HG03432 (cell line): ENCODE measurements around the gene DPP9.

Experiments used
- ATAC-seq: cut with Tn5 transposase; IDR thresholded peaks from one replicate; pipeline ENCODE4 v1.9.1; 2021; ENCODE audit warnings: mild to moderate bottlenecking, moderate library complexity; ENCODE audit not compliant: unreplicated experiment

DPP9 gene

DNA sequence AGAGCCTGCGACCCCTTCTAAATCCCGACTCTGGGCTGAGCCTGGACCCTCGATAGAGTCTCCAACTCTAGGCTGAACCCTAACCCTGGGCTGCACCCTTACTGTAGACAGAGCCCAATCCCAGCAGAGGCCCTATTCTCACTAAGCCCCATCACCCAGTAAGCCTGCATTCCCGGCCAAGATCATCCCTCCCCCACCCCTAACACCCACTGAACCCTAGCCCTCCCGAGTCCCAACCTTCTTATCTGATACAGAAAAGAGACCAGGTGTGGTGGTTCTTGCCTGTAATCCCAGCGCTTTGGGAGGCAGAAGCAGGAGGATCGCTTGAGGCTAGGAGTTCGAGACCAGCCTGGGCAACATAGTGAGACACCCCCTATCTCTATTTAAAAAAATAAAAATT is 86.9 kb downstream of the DPP9 start:
- no peak for ATAC-seq

DNA sequence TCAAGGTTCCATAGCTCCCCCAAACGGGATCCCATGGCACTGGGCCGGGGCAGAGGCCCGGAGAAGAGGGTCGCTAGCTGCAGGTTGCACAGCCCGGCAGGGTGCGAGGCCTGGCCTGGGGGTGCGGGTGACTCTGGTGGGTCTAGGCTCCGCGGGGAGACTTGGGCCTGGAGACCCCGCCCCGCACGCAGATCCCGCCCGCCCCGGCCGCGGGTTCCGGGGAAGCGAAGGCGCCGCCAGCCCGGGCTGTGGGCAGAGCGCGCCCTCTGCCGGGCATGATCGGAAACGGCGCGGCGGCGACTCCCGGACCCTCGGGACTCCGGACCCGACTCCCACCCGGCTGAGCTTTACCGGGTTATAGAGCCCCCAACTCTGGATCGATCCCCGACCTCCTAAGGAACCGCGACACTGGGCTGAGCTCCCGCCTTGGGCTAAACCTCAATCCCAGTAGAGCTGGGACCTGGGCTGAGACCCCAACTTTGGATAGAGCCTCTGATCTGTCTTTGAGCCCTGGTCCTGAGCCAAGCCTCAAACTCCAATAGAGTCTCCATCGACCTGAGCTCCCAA is 87.4 kb downstream of the DPP9 start:
- no peak for ATAC-seq

GRCh38 chr19:4635754-4636116 is 87.9 kb downstream of the DPP9 start:
- no peak for ATAC-seq

DNA sequence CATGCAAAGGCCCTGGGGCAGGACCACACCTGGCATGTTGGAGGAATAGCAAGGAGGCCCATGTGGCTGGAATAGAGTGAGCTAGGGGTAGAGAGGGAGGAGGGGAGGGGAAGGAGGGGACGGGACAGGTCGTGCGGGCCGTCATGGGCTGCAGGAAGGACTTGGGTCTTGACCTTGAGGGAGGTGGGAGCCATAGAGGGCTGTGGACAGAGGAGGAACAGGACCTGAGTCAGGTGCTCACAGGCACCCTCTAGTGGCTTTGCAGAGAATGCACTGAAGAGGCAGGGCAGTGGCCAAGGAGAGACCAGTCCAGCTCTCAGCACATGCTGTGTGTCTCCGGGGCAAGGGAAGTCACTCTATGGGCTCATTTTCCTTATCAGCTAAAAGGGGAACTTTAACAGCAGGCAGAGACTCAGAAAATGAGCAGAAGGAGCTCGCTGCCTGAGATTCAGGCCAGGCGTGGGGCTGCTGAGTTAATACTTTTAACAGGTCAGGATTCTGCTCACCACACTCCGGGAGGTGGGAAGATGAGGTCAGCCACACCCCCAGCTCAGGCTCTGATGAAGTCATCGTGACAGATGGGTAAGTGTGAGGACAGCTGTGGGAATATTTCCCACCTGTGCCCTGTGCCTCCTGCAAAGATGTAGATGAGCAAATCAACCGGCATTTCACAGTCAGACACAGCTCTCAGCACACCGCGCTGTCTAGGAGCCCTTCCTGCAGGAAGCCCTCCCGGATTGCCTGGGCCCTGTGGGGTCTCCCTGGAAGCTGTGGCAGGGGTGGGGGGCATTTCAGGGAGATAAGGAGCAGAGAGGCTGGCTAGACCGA is 90.3 kb downstream of the DPP9 start:
- ATAC-seq, result no peak
